Fibroblast of lung (primary cell): ENCODE data around the gene PDX1. TPM values are rescaled to one million over a fixed set of nuclear protein-coding genes. Genes with fewer than 3 reads are reported as not detected.

ENCODE experiments used
- DNase-seq, 2 donors: peaks; one replicate each; pipeline versions ENCODE4 v3.0.0 to v3.0.0-alpha.2; 2010; ENCODE audit warnings: low read depth in 2 of 2
- H2AFZ ChIP-seq: 2 replicates; pipeline ENCODE4 v1.5.1; 2012; ENCODE audit warnings: low read length, control low read depth, inconsistent platforms
- H3K27ac ChIP-seq: 2 replicates; pipeline ENCODE4 v1.5.1; 2011; ENCODE audit warnings: low read length, control low read depth; ENCODE audit not compliant: insufficient read depth
- H3K27me3 ChIP-seq: 2 replicates; pipeline ENCODE4 v1.5.1; 2011; ENCODE audit warnings: mild to moderate bottlenecking, low read length; ENCODE audit not compliant: control insufficient read depth, insufficient read depth
- H3K36me3 ChIP-seq: 2 replicates; pipeline ENCODE4 v1.5.1; 2011; ENCODE audit warnings: low read length; ENCODE audit not compliant: control insufficient read depth, insufficient read depth
- H3K4me1 ChIP-seq: 2 replicates; pipeline ENCODE4 v1.5.1; 2011; ENCODE audit warnings: low read length; ENCODE audit not compliant: control insufficient read depth, insufficient read depth; ENCODE audit errors: extremely low read depth
- H3K4me2 ChIP-seq: 2 replicates; pipeline ENCODE4 v1.5.1; 2011; ENCODE audit warnings: low read length, control low read depth; ENCODE audit not compliant: insufficient read depth; ENCODE audit errors: extremely low read depth
- H3K4me3 ChIP-seq, 4 experiments: fragments of 200-600 bp in 1 of 4; sonication (generic) in 1 of 4; replicated peaks in 1 of 4; 2 replicates each; pipeline ENCODE4 v1.5.1; 2011 to 2016; ENCODE audit warnings: low read length in 4 of 4, low read depth in 3 of 4, mild to moderate bottlenecking in 3 of 4, control low read depth in 2 of 4, inconsistent platforms in 1 of 4, mixed read lengths in 1 of 4; ENCODE audit not compliant: insufficient read depth in 1 of 4; ENCODE audit errors: control extremely low read depth in 1 of 4
- H3K79me2 ChIP-seq: 2 replicates; pipeline ENCODE4 v1.5.1; 2012; ENCODE audit warnings: mild to moderate bottlenecking, low read length, inconsistent platforms; ENCODE audit not compliant: control insufficient read depth, insufficient read depth
- H3K9ac ChIP-seq: 2 replicates; pipeline ENCODE4 v1.5.1; 2011; ENCODE audit warnings: mild to moderate bottlenecking, low read length, control low read depth; ENCODE audit not compliant: insufficient read depth
- H3K9me3 ChIP-seq: 2 replicates; pipeline ENCODE4 v1.5.1; 2012; ENCODE audit warnings: low read depth, low read length; ENCODE audit not compliant: control insufficient read depth, insufficient read depth
- H4K20me1 ChIP-seq: 2 replicates; pipeline ENCODE4 v1.5.1; 2011; ENCODE audit warnings: low read length; ENCODE audit not compliant: control insufficient read depth, insufficient read depth; ENCODE audit errors: extremely low read depth
- EZH2 ChIP-seq: IDR thresholded peaks from 2 replicates; pipeline ENCODE4 v1.5.1; 2012; ENCODE audit warnings: low read length, control low read depth, mild to moderate bottlenecking; ENCODE audit errors: missing control alignments
- polyA plus RNA-seq, 2 donors: library from polyadenylated mRNA; depleted of rRNA in 1 of 2; stranded (reverse) in 1 of 2; unstranded in 1 of 2; fragments of >200 nt; gene quantifications; 2 replicates each; pipeline ENCODE4 v1.2.1, GENCODE V29; 2011 to 2012; ENCODE audit warnings: missing spikeins in 1 of 2
- total RNA-seq: library from RNA; depleted of rRNA; stranded (reverse); fragments of >200 nt; gene quantifications from 2 replicates; pipeline ENCODE4 v1.2.1, GENCODE V29; 2014
- TF ChIP-seq, protein P1 (sequence below), 2 donors: IDR thresholded peaks in 1 of 2; conservative IDR thresholded peaks in 1 of 2; 1 replicate in 1 of 2; 2 replicates in 1 of 2; pipeline ENCODE4 v1.5.1; 2011 to 2012; ENCODE audit warnings: low read length in 2 of 2, control low read depth in 1 of 2, inconsistent platforms in 1 of 2, low read depth in 1 of 2, mild to moderate bottlenecking in 1 of 2

The PDX1 gene
- total and polyA plus RNA-seq, 2 donors (not counting 1 experiment from before 2014, with no cell fraction given) = not detected

DNA sequence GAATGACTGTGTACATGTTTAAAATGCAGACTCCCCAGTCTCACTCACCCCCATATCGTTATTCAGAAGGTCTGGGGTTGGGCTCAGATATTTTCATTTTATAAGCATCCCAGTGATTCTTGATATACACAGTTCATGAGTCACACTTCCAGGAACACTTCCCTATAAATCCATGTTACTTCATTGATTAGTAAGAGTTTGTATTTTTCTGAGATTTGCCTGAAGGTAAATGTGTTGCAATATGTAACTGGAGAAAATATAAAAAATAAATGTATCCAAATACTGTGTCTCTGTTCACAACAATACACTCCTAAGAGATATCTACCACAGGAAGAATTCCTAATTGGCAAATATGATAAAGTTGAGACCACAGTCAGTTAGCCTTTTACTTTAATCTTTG is 6.6 kb upstream of the PDX1 start:
- H3K9me3 ChIP-seq = no peaks in the 10 kb centered on the region
- H3K27ac ChIP-seq = no peak overlapping the region
- H3K4me3 ChIP-seq = no peak overlapping the region
- H2AFZ ChIP-seq = no peak overlapping the region
- no peak for TF ChIP-seq EZH2
- TF ChIP-seq, protein P1, sequence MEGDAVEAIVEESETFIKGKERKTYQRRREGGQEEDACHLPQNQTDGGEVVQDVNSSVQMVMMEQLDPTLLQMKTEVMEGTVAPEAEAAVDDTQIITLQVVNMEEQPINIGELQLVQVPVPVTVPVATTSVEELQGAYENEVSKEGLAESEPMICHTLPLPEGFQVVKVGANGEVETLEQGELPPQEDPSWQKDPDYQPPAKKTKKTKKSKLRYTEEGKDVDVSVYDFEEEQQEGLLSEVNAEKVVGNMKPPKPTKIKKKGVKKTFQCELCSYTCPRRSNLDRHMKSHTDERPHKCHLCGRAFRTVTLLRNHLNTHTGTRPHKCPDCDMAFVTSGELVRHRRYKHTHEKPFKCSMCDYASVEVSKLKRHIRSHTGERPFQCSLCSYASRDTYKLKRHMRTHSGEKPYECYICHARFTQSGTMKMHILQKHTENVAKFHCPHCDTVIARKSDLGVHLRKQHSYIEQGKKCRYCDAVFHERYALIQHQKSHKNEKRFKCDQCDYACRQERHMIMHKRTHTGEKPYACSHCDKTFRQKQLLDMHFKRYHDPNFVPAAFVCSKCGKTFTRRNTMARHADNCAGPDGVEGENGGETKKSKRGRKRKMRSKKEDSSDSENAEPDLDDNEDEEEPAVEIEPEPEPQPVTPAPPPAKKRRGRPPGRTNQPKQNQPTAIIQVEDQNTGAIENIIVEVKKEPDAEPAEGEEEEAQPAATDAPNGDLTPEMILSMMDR (conservative IDR thresholded peaks at IDR 0.05 in 1 of 2, IDR thresholded peaks at IDR 0.05 in 1 of 2; ENCODE audit: low read depth in 1 of 2, low read length in 2 of 2) = no peak
- no peak overlapping the region for H3K4me2 ChIP-seq
- H3K27me3 ChIP-seq = peaks cover 19% of the 10 kb centered on the region
- H4K20me1 ChIP-seq = no peaks in the 10 kb centered on the region
- no peaks in the 10 kb centered on the region for H3K36me3 ChIP-seq
- H3K9ac ChIP-seq = no peak overlapping the region
- H3K79me2 ChIP-seq = no peaks in the 10 kb centered on the region
- no peak for DNase-seq
- no peaks in the 10 kb centered on the region for H3K4me1 ChIP-seq

DNA sequence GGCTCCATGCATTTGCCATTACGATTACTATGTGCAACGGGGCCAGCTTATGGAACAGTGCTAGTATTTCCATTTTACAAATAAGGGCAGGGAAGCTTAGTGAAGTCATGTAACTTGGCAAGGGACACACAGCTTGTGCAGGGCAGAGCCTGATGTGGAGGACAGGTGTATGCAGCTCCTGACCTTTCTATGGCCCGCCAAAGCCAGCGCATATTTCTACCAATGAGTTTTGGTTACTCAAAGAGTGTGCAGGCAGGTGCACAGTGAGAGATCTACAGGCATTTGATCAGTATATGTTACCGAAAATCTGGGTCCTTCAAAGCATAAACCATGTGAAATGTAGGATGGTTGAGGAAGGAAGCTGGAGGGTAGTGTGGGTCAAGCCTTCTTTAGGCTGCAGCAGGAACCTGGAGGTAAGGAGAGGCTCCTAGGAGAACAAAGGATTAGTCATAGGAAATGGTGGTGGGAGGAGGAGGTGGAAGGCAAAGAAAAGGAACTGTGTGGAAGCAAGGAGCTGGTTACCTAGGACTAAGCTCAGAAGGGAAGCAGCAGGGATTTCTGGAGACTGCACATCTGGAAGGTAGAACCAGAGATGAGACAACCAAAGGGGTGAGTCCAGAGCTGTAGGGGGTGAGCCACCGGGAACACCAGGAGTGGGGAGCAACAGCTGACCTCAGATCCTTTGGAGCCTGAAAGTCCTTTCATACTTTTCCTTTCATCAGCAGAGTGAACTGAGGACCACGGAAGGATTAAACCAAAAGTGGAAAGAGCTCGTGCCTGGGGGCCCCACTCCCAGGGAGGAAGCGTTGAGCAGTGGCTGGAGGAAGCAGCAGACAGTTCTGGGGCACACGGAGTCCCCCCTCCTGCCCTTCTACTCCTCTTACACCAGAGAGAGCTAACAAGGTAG is 4.2 kb upstream of the PDX1 start:
- DNase-seq = no peak
- no peaks in the 10 kb centered on the region for H3K9me3 ChIP-seq
- TF ChIP-seq, protein P1 (conservative IDR thresholded peaks at IDR 0.05 in 1 of 2, IDR thresholded peaks at IDR 0.05 in 1 of 2; ENCODE audit: low read depth in 1 of 2, low read length in 2 of 2) = no peak
- no peak for TF ChIP-seq EZH2
- H3K4me3 ChIP-seq = no peak overlapping the region
- no peak overlapping the region for H3K9ac ChIP-seq
- H3K27me3 ChIP-seq = peaks cover 36% of the 10 kb centered on the region
- no peak overlapping the region for H3K27ac ChIP-seq
- no peaks in the 10 kb centered on the region for H3K36me3 ChIP-seq
- no peak overlapping the region for H3K4me2 ChIP-seq
- no peaks in the 10 kb centered on the region for H3K79me2 ChIP-seq
- H4K20me1 ChIP-seq = no peaks in the 10 kb centered on the region
- H3K4me1 ChIP-seq = no peaks in the 10 kb centered on the region
- no peak overlapping the region for H2AFZ ChIP-seq

DNA sequence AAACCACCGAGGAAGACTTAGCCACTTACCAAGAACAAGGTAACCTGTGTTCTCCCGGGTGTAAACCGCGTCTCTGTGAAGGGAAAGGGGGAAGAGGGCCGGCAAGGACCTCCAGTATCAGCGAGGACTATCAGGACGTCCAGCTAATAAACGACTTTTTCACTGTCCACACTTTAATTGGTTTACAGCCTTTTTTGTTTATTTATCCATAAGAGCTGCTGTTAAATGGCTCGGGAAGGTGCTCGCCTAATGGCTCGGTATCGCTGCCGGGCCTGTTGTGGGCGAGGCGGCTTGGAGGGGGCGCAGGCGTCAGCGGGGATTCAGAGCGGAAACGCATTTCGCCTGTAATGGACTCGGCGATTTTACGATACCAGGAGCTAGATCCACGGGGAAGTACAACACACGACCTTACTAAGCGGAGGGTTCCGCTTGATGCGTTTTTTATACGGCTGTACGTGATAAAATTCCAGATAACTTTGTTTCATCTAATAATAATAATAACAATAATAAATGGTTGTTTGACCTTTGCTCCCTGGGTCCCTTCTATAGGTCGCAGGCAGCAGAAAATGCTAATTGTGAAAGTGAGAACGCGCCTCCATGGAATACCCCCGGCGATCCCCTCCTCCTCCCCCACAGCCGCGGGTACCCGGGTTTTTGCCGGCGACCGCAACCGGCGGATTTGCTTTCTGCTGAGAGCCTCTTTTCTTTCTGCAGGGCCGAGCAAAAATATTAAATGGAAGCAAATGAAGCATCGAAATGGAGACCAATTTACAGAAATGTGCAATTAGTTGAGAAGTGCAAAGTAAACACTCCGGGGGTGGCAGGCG is 2.5 kb upstream of the PDX1 start:
- no peak for DNase-seq
- H3K36me3 ChIP-seq = no peaks in the 10 kb centered on the region
- H3K4me2 ChIP-seq = no peak overlapping the region
- H3K9ac ChIP-seq = no peak overlapping the region
- H2AFZ ChIP-seq = no peak overlapping the region
- H3K9me3 ChIP-seq = no peaks in the 10 kb centered on the region
- H3K27ac ChIP-seq = no peak overlapping the region
- peaks cover 52% of the 10 kb centered on the region for H3K27me3 ChIP-seq
- H4K20me1 ChIP-seq = no peaks in the 10 kb centered on the region
- no peaks in the 10 kb centered on the region for H3K79me2 ChIP-seq
- TF ChIP-seq, protein P1 (conservative IDR thresholded peaks at IDR 0.05 in 1 of 2, IDR thresholded peaks at IDR 0.05 in 1 of 2; ENCODE audit: low read depth in 1 of 2, low read length in 2 of 2) = no peak
- peak; percentile 62 for TF ChIP-seq EZH2
- H3K4me3 ChIP-seq = no peak overlapping the region
- no peaks in the 10 kb centered on the region for H3K4me1 ChIP-seq
